ENCODE results near the gene DOCK4.

- TF ChIP-seq, protein P1, sequence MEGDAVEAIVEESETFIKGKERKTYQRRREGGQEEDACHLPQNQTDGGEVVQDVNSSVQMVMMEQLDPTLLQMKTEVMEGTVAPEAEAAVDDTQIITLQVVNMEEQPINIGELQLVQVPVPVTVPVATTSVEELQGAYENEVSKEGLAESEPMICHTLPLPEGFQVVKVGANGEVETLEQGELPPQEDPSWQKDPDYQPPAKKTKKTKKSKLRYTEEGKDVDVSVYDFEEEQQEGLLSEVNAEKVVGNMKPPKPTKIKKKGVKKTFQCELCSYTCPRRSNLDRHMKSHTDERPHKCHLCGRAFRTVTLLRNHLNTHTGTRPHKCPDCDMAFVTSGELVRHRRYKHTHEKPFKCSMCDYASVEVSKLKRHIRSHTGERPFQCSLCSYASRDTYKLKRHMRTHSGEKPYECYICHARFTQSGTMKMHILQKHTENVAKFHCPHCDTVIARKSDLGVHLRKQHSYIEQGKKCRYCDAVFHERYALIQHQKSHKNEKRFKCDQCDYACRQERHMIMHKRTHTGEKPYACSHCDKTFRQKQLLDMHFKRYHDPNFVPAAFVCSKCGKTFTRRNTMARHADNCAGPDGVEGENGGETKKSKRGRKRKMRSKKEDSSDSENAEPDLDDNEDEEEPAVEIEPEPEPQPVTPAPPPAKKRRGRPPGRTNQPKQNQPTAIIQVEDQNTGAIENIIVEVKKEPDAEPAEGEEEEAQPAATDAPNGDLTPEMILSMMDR (IDR thresholded peaks at IDR 0.05) = no peak
- no peak for TF ChIP-seq POLR2A (IDR thresholded peaks at IDR 0.05)
These were observed 113.9 kb downstream of the DOCK4 start for GRCh38 chr7:112092306-112092705.

Measured in testis (tissue), 2 donors.